Skeletal muscle satellite cell (primary cell): ENCODE results near the gene FEN1.

Experiments used
- H3K27me3 ChIP-seq: 2 replicates; pipeline ENCODE4 v1.7.0; 2013; ENCODE audit warnings: low read length; ENCODE audit not compliant: control insufficient read depth, insufficient read depth
- H3K36me3 ChIP-seq: 2 replicates; pipeline ENCODE4 v1.7.0; 2013; ENCODE audit warnings: mild to moderate bottlenecking, control low read depth, low read length; ENCODE audit not compliant: insufficient read depth
- H3K4me1 ChIP-seq: 2 replicates; pipeline ENCODE4 v1.7.0; 2013; ENCODE audit warnings: low read length; ENCODE audit not compliant: control insufficient read depth, insufficient read depth
- H3K4me2 ChIP-seq: 2 replicates; pipeline ENCODE4 v1.7.0; 2013; ENCODE audit warnings: mild to moderate bottlenecking, low read length
- H3K4me3 ChIP-seq: 2 replicates; pipeline ENCODE4 v1.7.0; 2013; ENCODE audit warnings: low read length
- H3K9ac ChIP-seq: 2 replicates; pipeline ENCODE4 v1.7.0; 2013; ENCODE audit warnings: mild to moderate bottlenecking, low read depth, low read length, moderate library complexity
- H3K9me3 ChIP-seq: replicated peaks from 2 replicates; pipeline ENCODE4 v1.7.0; 2013; ENCODE audit warnings: mild to moderate bottlenecking, control low read depth, low read length

The FEN1 gene

DNA sequence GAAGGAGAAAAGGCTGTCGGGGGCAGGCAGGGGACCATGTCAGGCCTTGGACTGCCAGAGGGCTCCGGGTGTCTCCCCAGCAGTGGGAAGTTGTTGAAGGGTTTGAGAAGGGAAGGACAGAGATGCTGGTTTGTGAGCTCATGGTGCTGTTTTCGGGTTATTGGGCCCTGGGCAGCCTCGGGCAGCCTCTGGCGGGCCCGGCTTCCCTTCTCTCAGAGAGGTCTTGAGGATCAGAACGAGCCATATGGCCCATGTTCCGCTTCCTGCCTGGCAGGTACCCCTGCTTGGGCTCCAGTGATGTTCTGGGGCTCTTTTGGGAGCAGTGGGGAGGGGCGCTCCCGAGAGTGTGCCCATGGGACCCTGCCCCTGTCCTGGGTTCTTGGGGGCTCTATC lies 30.5 kb upstream of the FEN1 start:
- Histone ChIP-seq H3K4me3 (no peak overlapping the region), H3K27me3 (peaks cover 14% of the 10 kb centered on the region), H3K4me2 (no peak overlapping the region), H3K4me1 (no peaks in the 10 kb centered on the region), H3K9me3 (no peaks in the 10 kb centered on the region), H3K9ac (no peak overlapping the region), H3K36me3 (no peaks in the 10 kb centered on the region)

- Histone ChIP-seq H3K4me2 (no peak overlapping the region), H3K36me3 (no peaks in the 10 kb centered on the region), H3K4me1 (no peaks in the 10 kb centered on the region), H3K9me3 (no peaks in the 10 kb centered on the region), H3K9ac (no peak overlapping the region), H3K27me3 (peaks cover 14% of the 10 kb centered on the region), H3K4me3 (no peak overlapping the region)
These were observed 29.9 kb upstream of the FEN1 start for GRCh38 chr11:61762798-61763197.

DNA sequence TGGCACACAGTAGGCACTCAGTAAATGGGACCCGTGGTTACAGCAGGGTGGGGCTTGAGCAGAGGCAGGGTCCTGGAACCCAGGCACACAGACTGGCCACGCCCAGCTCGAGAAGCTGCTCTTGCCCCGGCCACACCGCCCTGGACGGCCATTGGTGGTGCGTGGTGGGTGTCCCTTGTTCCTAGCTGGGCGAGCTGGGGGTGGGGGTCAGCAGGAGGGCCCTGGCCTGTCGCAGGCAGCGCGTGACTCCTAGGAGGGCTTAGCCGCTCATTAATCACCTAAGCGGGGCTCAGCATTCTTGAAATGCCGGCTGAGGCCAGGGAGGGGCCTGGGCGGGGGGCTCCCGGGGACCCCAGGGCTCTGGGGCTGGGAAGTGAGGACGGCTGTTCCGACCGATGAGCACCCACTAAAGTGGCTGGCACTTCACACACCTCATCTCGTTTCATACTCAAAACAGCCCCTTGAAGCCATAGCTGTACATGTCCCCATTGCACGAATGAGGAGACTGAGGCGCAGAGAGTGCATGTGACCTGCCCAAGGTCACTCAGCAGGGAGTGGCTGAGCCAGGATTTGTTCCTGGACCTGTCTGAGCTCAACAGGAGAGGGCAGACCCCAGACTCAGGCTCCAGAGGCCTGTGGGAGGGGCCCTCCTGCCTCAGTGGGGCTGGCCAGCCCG lies 28.6 kb upstream of the FEN1 start:
- Histone ChIP-seq H3K4me1 (no peaks in the 10 kb centered on the region), H3K4me2 (no peak overlapping the region), H3K27me3 (peaks cover 14% of the 10 kb centered on the region), H3K36me3 (no peaks in the 10 kb centered on the region), H3K9me3 (no peaks in the 10 kb centered on the region), H3K9ac (no peak overlapping the region), H3K4me3 (no peak overlapping the region)

GRCh38 chr11:61764606-61765260 lies 28.0 kb upstream of the FEN1 start:
- Histone ChIP-seq H3K4me1 (no peaks in the 10 kb centered on the region), H3K36me3 (no peaks in the 10 kb centered on the region), H3K4me3 (no peak overlapping the region), H3K4me2 (no peak overlapping the region), H3K9ac (no peak overlapping the region), H3K27me3 (peaks cover 14% of the 10 kb centered on the region), H3K9me3 (no peaks in the 10 kb centered on the region)

- no peaks in the 10 kb centered on the region for H3K36me3 ChIP-seq
- H3K27me3 ChIP-seq = peaks cover 14% of the 10 kb centered on the region
- H3K4me2 ChIP-seq = no peak overlapping the region
- no peak overlapping the region for H3K4me3 ChIP-seq
- no peak overlapping the region for H3K9ac ChIP-seq
- no peaks in the 10 kb centered on the region for H3K4me1 ChIP-seq
- no peaks in the 10 kb centered on the region for H3K9me3 ChIP-seq
These were observed 27.0 kb upstream of the FEN1 start for GRCh38 chr11:61765550-61766253.

DNA sequence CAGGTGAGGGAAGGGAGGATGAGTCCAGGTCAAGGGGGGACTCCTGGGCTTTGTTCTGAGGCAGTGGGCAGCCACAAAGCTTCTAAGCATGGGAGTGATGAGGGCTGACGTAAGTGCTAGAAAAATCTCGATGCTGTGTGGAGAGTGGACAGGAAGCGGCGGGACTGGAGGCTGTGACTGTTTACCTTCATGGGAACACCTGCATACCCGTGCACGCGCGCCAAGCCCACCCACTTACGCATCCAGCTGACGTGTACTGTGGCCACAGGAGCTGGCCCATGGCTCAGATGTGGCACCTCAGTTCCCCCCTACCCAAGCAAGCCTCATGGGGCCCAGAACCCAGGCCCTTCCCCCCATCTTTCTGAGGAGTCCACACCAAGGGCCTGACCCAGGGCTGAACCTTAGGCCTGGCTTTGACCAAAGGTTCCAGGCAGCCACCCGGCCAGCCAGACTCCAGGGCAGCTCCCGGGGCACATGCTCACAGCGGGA lies 26.3 kb upstream of the FEN1 start:
- Histone ChIP-seq H3K4me3 (no peak overlapping the region), H3K4me2 (no peak overlapping the region), H3K9ac (no peak overlapping the region), H3K9me3 (no peaks in the 10 kb centered on the region), H3K36me3 (no peaks in the 10 kb centered on the region), H3K27me3 (peaks cover 14% of the 10 kb centered on the region), H3K4me1 (no peaks in the 10 kb centered on the region)

GRCh38 chr11:61768376-61769076 lies 24.2 kb upstream of the FEN1 start:
- H3K4me1 ChIP-seq = no peaks in the 10 kb centered on the region
- H3K4me2 ChIP-seq = no peak overlapping the region
- no peaks in the 10 kb centered on the region for H3K9me3 ChIP-seq
- H3K36me3 ChIP-seq = no peaks in the 10 kb centered on the region
- H3K4me3 ChIP-seq = no peak overlapping the region
- no peak overlapping the region for H3K9ac ChIP-seq
- no peaks in the 10 kb centered on the region for H3K27me3 ChIP-seq

GRCh38 chr11:61769169-61769920 lies 23.4 kb upstream of the FEN1 start:
- H3K36me3 ChIP-seq = no peaks in the 10 kb centered on the region
- no peak overlapping the region for H3K4me2 ChIP-seq
- H3K9ac ChIP-seq = no peak overlapping the region
- no peaks in the 10 kb centered on the region for H3K9me3 ChIP-seq
- H3K4me1 ChIP-seq = no peaks in the 10 kb centered on the region
- H3K4me3 ChIP-seq = no peak overlapping the region
- no peaks in the 10 kb centered on the region for H3K27me3 ChIP-seq

GRCh38 chr11:61769946-61770683 lies 22.6 kb upstream of the FEN1 start:
- no peak overlapping the region for H3K4me3 ChIP-seq
- H3K9me3 ChIP-seq = no peaks in the 10 kb centered on the region

DNA sequence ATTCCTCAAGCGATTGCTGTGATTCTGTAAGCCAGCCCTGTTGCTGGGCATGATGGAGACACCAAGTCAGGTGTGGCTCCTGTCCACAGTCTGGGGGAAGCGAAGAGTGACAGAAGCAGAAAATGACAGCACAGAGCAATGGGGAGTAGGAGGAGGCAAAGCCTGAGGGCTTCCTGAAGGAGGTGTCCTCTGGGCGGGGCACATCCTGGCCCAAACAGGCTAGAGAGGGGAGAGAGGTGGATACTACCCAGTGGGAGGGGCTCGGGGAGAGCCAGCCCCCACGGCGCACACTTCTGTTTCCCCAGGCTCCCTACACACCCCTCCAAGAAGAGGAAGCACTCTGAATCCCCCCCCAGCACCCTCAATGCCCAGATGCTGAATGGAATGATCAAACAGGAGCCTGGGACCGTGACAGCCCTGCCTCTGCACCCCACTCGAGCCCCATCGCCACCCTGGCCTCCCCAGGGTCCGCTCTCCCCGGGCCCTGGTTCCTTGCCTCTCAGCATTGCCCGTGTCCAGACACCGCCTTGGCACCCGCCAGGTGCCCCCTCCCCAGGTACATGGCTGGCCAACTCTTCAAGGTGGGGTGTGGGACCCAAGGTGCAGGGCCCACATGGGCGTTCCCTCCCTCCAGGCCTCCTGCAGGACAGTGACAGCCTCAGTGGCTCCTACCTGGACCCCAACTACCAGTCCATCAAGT lies 21.4 kb upstream of the FEN1 start:
- Histone ChIP-seq H3K9me3 (no peaks in the 10 kb centered on the region), H3K4me3 (no peak overlapping the region), H3K4me1 (no peaks in the 10 kb centered on the region), H3K9ac (no peak overlapping the region), H3K27me3 (no peaks in the 10 kb centered on the region), H3K36me3 (no peaks in the 10 kb centered on the region), H3K4me2 (no peak overlapping the region)

More at GRCh38 chr11:61769946-61770683, 22.6 kb upstream of the FEN1 start:
- Histone ChIP-seq H3K4me2 (no peak overlapping the region), H3K4me1 (no peaks in the 10 kb centered on the region), H3K36me3 (no peaks in the 10 kb centered on the region), H3K27me3 (no peaks in the 10 kb centered on the region), H3K9ac (no peak overlapping the region)
